ENCODE data around the gene GBF1.

The GBF1 gene

DNA sequence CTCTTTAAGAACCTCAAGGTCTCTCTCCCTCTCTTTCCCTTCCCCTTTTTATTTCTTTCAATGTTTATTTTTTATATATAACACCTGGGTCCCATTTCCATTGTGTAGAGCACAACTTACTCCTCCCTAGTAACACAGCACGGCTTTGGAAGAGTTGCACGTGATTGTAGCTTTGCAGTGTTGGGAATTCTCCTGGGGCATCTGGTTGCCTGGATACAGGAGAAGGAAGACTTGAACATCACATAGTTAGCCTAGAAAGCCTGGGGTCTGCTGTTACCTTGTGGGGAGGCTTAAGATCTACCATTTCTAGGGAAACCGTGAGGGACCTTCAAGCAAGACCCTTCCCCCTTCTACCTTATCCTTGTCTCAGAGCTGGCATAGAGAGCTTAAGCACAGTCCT is 109.1 kb downstream of the GBF1 start:
- DNase-seq (ENCODE audit: low read depth) = no peak

DNA sequence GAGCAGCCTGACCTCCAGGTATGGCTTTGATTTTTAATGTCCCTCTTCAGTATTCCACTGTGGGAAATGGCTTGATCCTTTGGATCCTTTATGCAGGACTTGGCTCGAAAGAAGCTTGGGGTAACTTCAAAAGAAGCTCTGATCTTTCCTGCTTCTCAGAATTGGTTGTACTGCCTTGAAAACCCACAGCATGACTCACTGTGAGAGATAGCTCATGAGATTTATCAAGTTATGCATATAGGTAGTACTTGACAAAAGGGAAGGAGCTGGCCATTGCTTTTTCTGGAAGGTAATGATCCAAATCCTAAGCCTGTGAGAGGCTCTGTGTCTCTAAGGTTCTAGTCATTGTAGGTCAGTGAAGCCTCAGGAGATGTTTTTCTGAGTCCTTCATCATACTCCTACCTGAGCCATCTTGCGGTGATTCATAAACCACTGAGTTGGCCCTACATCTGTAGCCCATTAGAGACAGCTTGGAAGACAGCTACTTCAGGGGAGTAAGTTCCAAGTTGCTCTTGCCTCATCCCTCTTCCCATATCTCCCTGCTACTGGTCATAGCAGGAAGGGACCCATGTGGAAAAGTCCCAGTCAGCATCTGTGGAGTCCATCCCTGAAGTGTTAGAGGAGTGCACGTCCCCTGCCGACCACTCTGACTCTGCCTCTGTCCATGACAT is 113.5 kb downstream of the GBF1 start:
- no peak for DNase-seq (ENCODE audit: low read depth)

DNA sequence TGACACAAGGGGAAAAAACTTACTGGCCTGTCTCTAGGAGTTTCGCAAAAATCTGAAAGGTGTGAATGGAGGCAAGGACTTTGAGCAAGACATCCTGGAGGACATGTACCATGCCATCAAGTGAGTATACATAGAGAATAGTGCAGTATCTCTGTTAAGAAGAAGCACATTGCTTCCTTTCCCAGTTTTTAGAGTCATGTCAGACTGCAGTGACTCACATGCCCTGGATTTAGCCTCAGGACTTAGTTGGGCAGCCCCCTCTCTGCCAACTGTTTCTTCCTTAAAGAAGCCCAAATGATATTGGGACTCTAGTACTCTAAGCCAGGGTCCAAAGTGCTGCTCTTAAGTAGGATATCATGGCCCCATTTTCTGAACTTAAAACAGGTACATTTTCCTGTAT is 122.1 kb downstream of the GBF1 start:
- no peak for DNase-seq (ENCODE audit: low read depth)

DNA sequence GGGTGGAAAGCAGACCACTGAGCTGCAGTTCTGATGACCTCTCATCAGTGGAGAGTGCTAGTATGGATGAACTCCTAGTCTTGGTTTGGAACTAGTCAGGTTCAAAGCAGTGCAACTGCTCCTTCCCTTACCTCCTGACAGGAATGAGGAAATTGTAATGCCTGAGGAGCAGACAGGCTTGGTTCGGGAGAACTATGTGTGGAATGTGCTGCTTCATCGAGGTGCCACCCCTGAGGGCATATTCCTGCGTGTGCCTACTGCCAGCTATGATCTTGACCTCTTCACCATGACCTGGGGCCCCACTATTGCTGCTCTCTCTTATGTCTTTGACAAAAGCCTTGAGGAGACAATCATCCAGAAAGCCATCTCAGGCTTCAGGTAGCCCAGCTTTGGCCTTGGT is 122.7 kb downstream of the GBF1 start:
- DNase-seq (ENCODE audit: low read depth) = no peak

DNA sequence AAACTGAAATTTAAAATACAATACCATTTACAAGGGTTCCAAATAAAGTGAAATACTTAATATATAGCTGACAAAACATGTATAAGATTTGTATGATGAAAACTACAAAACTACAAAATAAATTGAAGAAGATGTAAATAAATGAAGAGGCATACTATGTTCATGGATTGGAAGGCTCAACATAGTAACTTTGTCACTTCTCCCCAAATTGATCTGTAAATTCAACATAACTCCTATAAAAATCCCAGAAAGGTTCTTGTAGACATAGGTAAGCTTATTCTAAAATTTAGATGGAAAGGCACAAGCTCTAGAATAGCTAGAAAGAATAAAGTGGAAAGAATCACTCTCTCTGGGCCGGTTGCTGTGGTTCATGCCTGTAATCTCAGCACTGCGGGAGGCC is 126.0 kb downstream of the GBF1 start:
- DNase-seq (ENCODE audit: low read depth) = no peak

DNA sequence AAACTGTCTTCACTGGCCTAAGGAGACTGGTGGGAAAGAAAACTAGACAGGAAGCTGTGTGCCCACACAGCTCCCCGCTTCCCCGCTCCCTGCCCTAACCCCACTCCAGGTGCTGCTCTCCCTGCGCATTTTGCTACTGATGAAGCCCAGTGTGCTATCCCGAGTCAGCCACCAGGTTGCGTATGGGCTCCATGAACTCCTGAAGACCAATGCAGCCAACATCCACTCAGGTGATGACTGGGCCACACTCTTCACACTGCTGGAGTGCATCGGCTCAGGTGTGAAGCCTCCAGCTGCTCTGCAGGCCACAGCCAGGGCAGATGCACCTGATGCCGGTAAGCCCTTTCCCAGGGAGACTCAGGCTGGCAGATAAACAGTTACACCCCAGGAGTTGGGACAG is 129.9 kb downstream of the GBF1 start:
- DNase-seq (ENCODE audit: low read depth) = no peak

DNA sequence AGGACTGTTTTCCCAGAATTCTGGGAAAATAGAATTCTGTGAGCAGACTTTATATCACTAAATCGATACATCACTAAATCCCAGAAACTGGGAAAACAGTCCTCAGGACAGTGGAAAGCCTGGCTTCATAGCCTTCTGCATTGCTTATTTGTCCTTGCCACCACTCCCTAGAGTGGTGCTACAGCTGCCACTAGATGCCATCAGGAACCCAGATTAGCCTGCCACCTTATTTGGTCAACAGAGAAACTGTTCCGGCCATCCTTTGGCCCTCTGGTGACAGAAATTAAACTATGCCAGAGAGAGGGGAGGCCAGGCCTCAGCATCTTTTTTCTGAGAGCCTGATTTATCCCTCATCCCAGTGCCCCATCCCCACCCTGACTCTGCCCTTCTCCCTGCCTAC is 130.5 kb downstream of the GBF1 start:
- DNase-seq (ENCODE audit: low read depth) = no peak

DNA sequence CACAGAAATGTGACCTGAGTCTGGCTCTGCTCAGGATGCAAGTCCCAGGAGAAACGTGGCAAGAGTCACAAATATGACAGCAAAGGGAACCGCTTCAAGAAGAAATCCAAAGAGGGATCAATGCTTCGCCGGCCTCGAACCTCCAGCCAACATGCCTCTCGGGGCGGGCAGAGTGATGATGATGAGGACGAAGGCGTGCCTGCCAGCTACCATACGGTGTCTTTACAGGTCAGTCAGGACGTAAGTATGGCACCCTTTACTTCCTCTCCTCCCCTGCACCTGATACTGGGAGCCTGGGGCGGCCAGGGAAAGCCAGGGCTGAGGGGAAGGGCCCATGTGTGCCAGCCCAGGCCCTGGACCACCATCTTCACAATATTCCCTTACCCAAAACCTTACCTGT is 131.6 kb downstream of the GBF1 start:
- DNase-seq (ENCODE audit: low read depth) = no peak

DNA sequence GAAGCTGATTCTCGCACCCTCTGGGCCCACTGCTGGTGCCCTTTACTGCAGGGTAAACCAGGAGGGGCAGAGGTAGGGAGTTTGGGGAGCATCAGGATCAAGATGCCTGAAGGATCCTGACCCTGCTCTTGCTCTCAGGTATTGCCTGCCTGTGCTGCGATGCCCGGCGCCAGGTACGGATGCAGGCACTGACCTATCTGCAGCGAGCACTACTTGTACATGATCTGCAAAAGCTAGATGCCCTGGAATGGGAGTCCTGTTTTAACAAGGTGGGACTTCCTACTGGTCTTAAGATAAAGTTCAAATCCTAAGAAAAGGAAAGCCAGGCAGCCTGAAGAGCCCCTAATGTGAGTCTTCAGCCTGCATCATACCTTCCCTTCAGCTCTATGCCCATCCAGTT is 134.1 kb downstream of the GBF1 start:
- DNase-seq (ENCODE audit: low read depth) = no peak

DNA sequence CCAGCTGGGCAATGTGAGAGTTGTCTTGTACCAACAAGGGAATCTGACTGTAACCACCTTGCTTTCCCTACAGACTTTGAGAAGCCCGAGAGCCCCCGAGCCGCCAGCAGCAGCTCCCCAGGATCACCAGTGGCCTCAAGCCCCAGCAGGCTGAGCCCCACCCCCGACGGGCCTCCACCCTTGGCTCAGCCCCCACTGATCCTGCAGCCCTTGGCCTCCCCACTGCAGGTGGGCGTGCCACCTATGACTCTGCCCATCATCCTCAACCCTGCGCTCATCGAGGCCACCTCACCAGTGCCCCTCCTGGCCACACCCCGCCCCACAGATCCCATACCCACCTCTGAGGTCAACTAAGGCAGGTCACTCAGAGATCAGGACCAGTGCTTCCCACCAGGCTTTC is 136.7 kb downstream of the GBF1 start:
- no peak for DNase-seq (ENCODE audit: low read depth)

DNA sequence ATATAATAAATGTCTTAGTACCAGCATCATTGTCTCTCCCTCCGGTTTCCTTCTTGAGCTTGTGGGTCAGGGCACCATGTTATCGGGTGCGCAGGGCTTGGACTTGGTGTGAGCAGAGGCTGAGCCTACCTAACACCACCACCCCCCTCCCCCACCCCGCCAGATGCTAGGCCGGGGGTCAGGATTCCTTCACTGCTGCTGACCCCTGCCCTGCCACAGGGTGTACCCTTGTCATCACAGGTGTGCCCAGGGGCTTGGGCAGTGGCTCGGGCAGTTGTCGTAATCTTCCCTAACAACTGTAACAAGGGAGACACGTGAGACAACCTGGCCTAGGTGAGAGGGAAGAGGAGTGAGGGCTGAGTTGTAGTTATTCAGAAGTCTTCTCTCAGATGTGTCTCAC is 137.5 kb downstream of the GBF1 start:
- DNase-seq (ENCODE audit: low read depth) = no peak

DNA sequence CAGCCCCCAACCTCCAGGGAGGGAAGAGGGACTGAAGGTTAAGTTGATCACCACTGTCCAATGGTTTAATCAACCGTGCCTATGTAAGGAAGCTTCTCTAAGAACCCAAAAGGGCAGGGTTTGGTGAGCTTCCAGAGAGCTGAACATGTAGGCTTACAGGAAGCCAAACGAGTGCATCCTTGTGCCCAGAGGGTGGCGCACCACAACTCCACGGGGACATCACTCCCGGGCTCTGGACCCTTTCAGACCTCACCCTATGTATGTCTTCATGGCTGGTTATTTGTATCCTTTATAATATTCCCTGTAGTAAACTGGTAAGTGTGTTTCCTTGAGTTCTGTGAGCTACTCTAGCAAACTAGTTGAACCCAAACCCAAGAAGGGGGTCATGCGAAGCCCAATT is 138.7 kb downstream of the GBF1 start:
- DNase-seq (ENCODE audit: low read depth) = peak; percentile 6

DNA sequence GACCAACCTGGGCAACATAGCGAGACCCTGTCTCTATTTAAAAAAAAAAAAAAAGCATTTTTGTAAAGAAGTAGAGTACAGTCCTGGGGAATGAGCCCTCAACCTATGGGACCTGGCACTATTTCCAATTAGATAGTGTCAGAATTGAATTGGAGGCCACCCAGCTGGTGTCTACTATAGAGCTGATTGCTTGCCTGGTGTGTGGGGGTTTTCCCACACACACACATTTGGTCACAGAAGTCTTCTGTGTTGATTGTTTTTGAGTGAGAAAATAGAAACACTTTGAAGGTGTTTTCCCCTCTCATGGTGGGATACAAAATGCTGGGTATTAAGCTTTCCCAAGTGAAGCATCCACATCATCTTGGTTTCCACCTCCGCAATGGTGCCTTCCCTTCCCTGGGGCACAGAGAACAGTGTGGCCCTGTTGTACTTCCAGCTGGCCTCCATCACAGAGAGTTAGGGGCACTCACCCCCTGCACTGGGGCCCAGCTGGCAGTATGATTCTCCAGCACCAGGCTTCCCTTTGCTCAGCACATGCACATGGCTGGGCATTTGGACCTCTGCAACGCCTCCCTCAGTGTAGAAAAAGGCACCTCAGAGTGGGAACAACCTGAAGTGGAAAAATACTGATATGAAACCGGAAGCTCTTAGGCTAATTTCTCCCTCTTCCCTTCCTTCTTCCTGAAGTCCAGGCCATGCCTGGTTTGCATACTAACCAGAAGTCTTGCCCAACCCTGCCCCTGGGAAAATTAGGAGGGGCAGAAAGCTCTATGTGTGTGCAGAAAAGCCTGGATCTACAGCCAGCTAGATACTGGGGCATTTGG is 139.5 kb downstream of the GBF1 start:
- peak; percentile 67 for DNase-seq (ENCODE audit: low read depth)

DNA sequence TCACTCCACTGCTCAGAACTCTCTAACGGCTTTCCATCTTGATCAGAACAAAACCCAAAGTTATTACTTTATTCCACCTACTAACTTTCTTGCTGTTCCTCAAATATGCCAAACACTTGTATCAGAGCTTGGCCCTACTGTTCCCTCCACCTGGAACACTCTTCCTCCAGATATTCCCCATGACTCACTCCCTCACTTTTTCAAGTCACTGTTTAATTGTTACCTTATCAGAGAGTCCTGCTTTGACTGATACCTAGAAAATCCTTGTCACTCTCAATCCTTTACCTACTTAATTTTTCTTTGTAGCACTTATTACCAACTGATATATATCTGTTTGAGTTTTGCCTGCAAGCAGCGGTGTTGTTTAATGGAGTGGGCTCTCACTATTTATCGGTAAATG is 144.6 kb downstream of the GBF1 start:
- no peak for DNase-seq (ENCODE audit: low read depth)

DNA sequence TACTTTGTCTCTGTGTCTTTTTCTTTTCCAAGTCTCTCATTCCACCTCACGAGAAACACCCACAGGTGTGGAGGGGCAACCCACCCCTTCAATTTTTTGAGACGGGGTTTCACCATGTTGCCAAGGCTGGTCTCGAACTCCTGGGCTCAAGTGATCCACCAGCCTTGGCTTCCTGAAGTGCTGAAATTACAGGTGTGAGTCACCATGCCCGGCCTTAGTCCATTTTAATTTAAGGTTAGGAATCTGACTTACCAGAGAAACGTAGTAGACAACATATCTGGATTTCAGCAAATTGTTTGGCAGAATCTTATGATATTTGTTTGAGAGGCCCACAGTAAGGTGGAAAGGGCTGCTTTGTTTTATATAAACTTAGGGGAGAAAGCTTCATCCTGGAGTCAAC is 147.0 kb downstream of the GBF1 start:
- no peak for DNase-seq (ENCODE audit: low read depth)

DNA sequence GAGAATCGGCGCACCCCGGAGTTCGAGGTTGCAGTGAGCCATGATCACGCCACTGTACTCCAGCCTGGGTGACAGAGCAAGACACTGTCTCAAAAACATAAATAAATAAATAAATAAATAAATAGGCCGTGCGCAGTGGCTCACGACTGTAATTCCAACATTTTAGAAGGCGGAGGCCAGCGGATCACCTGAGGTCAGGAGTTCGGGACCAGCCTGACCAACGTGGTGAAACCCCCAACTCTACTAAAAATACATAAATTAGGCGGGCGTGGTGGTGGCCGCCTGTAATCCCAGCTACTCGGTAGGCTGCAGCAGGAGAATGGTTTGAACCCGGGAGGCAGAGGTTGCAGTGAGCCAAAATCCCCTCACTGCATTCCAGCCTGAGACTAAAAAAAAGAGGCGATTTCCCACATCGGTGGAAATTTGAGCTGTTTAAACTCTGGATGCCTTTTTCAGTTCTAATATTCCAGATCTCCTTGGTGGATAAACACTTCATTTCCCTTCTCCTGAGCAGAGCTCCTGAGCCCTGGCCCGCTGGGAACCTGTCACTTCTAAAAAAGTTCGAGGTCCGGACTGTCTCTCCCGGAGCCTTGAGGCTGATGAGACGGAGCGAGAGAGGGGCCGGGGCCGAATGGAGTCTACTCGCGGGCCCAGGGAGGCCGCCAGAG is 148.2 kb downstream of the GBF1 start:
- DNase-seq (ENCODE audit: low read depth) = no peak

DNA sequence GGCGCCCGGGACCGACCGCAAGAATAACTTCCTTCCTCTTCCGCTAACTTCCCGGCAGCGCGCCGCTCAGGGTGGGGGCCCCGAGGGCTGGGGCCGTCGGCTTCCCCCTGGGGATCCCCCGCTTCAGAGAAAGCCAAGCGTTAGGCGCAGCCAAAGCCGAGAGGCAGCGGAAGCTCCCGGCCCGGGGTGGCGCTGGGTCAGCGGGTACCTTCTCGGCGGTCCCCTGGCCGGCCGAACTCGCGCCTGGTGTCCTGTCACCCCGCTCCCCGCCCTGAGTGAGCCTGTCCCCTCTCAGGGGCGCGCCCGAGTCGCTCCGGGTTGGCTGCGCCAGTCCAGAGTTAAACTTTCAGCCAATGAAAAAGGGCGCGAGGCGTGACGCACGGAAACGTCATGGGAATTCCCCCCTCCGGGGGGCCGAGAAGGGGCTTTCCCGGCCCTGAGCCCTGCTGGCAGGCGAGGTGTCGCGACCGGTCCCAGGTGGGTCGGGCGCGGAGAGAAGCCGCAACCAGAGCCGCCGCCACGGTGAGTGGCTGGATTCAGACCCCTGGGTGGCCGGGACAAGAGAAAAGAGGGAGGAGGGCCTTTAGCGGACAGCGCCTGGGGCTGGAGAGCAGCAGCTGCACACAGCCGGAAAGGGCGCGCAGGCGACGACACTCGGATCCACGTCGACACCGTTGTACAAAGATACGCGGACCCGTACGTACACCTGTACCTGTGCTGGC is 148.9 kb downstream of the GBF1 start:
- DNase-seq (ENCODE audit: low read depth) = peak; percentile 88

DNA sequence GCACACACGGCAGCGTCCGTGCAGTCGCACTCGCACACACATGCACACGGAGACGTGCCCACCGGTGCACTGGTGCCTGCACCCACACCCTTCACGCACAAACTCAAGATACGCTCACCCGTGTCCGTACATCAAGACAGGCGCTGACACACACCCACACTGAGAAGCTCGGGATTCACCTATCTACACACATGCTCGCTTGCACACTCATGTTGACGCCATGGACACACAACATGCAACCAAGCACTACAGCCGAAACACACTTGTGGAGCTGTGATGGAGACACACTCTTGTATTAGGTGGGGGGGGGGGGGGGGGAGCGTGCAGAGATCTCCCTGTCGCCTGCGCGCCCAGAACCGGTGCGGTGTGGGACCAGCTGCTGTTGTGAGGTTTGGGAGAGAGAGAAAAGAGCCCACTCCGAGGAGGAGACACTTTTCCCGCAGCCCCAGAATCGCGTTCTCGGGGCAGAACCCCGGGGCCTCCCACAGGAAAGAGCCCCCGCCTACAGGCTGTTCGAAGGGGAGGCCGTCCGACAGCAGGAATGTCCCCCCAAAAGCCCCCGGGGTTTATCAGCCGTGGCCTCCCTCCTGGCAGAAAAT is 149.6 kb downstream of the GBF1 start:
- DNase-seq (ENCODE audit: low read depth) = no peak

DNA sequence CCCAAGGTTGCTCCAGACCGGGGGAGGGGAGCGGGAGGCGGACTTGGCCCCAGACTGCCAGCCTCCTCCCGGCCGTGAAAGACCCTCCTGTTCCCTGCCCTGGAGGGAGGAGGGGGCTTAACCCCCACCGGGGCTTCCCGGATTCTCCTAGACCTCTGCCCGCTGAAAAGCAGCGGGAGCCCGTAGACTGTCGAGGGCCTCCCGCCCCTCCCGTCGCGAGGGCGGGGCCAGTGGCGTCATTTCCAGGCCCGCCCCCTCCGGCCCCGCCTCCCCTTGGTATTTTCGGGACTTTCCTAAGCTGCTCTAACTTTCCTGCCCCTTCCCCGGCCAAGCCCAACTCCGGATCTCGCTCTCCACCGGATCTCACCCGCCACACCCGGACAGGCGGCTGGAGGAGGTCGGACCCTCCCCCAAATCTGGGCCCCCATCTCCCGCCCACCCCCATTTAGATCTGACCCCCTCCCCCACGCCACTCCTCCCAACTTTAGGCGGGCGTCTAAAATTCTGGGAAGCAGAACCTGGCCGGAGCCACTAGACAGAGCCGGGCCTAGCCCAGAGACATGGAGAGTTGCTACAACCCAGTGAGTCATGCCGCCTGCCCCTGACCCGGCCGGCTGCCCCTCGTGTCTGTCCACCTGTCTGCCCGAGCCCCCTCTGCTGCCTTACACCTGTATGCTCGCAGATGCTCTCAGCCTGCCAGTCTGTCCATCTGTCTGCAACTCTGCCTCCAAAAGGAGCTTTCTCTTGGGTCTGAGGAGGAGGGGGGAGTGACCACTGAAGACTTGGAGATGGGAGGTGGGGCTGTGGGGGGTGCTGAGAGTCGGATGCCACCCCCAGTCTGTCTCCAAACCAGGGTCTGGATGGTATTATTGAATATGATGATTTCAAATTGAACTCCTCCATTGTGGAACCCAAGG is 150.3 kb downstream of the GBF1 start, which contains the start of gene NFKB2:
TSS of gene NFKB2 (plus strand) at position 306 of the 917 bp plus-strand sequence. CDS start at position 561, 255 bp downstream.
- DNase-seq (ENCODE audit: low read depth) = peak; percentile 79

DNA sequence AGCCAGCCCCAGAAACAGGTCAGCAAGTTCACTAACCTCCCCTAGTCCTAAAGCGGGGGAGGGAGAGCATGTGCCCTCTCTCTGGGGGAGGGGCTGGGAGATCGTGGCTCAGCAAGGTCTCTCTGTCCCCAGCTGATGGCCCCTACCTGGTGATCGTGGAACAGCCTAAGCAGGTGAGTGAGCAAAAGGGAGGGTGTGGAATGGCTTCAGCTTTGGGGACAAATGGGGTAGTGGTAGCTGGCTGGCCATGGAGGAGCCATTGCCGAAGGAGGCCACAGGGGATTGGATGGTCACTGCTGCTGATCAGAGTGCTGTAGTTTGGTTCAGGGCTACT is 151.0 kb downstream of the GBF1 start:
- no peak for DNase-seq (ENCODE audit: low read depth)

DNA sequence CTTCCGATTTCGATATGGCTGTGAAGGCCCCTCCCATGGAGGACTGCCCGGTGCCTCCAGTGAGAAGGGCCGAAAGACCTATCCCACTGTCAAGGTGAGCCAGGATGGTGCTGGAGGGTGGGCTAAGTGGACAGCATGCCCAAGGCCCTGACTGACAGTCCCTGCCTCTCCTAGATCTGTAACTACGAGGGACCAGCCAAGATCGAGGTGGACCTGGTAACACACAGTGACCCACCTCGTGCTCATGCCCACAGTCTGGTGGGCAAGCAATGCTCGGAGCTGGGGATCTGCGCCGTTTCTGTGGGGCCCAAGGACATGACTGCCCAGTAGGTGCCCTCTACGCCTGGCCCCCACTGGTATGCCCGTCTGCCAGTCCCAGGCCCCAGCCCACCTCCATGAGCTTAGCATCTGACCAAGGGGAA is 151.4 kb downstream of the GBF1 start:
- no peak for DNase-seq (ENCODE audit: low read depth)
